Skeletal muscle cell (primary cell): ENCODE results near the gene ARSK.
A peak's percentile ranks its signal among the peaks of the same experiment; 100 is the strongest.

ENCODE experiments used
- DNase-seq: peaks from one replicate; pipeline ENCODE4 v3.0.0-alpha.2; 2010; ENCODE audit warnings: low read depth
- H3K4me3 ChIP-seq: 2 replicates; pipeline ENCODE4 v1.5.1; 2011; ENCODE audit warnings: low read depth, mild to moderate bottlenecking, control low read depth, low read length, moderate library complexity

The ARSK gene, protein sequence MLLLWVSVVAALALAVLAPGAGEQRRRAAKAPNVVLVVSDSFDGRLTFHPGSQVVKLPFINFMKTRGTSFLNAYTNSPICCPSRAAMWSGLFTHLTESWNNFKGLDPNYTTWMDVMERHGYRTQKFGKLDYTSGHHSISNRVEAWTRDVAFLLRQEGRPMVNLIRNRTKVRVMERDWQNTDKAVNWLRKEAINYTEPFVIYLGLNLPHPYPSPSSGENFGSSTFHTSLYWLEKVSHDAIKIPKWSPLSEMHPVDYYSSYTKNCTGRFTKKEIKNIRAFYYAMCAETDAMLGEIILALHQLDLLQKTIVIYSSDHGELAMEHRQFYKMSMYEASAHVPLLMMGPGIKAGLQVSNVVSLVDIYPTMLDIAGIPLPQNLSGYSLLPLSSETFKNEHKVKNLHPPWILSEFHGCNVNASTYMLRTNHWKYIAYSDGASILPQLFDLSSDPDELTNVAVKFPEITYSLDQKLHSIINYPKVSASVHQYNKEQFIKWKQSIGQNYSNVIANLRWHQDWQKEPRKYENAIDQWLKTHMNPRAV

DNA sequence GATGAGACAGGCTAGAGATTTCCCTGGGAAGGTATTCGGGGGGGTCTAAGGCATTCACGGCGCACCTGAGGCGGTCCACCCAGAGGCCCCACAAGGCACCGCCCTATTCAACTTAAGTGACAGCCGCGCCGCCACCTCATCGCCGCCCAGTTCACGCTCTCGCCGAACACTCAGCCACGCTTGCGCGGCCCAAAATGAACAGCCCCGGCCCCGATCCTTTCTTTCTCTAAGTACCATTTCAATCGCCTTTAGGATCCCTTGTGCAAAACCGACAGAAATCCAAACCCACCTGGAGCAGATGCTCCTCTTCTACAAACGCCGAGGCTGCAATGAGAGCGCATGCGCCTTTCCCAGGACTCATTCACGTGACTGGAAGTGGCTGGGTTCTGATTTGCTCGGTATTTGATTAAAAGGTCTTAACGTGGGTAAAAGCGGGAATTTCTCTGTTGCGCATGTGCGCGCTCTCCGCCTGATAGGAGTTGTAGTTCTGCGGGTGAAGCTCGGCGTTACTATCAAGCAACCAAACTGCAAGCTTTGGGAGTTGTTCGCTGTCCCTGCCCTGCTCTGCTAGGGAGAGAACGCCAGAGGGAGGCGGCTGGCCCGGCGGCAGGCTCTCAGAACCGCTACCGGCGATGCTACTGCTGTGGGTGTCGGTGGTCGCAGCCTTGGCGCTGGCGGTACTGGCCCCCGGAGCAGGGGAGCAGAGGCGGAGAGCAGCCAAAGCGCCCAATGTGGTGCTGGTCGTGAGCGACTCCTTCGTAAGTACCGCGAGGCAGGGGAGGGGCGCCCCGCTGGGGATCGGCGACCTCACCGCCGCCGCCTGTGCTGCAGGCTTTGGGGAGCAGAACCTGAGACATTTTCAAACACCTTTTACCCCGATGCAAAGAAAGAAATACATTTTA lies at the start of gene ARSK, which contains the start of gene SKIC3:
ARSK (plus strand) TSS at position 455 of the 902 bp plus-strand sequence; CDS start at position 633, 178 bp downstream.
SKIC3 (minus strand) TSS at position 331 of the 902 bp plus-strand sequence. CDS start 7,827 bp downstream, outside the sequence.
- peak; percentile 99 for DNase-seq

DNA sequence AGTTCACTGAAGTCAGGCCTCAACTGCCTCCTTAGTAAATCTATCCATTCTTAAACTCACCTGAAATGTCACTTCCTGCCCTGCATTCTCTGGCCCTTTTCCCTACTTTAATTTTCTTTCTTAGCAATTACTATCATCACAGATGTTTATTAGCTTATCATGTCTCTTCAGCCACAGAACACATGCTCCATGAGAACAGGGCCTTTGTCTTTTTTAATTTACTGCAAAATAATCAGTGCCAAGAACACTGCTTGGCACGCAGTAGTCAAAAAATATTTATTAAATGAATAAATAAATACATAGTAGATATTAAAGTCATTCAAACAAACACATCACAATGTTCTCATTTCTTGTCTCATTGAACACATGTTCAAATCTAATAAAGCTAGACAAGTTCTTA lies 46.4 kb upstream of the ARSK start:
- H3K4me3 ChIP-seq: no peak overlapping the region
- no peak for DNase-seq

More for the DNA sequence above, at the start of gene ARSK, which contains the start of gene SKIC3:
- H3K4me3 ChIP-seq: peak within 1 kb of the TSS; percentile 90

DNA sequence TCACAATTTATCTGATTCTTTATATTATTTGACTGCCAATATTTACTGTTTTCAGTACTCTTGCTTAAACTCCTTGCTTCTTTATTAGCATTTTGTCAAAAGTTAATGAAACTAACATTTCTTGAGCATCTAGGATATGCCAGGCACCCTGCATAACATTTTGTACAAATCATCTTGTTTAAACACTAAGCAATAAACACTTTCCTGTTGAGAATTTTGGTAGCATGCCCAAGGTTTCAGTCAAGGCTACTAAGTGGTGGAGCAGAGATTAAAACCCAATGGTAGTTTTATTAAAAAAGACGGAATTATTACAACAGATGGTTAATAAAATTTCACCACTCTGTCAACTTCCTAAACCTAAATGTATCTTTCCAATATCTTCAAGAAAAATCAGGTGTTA lies 43.3 kb upstream of the ARSK start:
- DNase-seq: no peak
- no peak overlapping the region for H3K4me3 ChIP-seq

DNA sequence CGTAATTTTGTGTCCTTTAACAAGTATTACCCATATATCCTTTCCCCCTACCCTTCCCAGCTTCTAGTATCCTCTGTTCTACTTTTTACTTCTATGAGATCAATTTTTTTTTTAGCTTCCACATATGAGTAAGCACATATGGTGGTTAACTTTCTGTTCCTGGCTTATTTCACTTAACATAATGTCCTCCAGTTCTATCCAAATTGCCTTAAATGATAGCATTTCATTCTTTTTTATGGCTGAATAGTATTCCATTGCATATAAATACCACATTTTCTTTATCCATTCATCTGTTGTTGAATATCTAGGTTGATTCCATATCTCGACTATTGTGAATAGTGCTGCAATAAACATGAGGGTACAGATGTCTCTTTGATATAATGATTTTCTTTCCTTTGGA lies 36.5 kb upstream of the ARSK start:
- DNase-seq: no peak
- no peak overlapping the region for H3K4me3 ChIP-seq

DNA sequence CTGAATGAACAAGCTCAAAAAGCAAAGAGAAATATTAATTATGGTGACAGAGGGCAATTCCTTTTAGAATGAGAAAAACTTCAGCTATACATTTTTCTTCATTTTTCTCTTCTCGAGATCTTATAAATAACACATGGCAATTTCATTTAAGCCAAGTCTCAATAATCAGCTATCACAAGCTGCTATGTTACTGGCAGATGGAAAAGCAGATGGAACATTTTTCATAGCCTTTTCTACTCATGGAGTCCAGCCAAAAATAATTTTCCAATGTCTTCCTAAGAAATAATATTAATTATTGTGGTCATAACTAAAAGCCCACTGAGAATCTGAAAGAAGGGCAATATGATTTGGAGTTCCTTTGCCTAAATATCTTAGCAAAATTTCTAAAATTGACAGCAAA lies 35.8 kb upstream of the ARSK start:
- no peak for DNase-seq
- H3K4me3 ChIP-seq: no peak overlapping the region

DNA sequence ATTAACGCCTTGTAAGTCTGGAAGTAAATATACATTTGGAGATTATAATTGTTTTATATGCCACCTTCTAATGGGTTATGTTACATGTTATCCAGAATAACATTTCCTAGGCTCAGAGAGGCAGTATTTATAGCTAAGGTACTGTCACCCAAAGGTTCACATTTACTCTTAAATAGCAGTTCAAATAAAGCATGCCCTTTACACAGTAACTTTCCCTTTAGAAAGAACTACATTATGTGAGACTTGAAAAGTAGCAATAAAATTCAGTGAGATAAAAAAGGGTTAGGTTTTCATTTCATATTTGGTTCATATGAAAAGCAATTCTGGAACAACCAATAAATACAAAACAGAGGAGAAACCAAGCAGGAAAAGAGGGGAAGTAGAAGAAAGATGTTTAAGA lies 35.2 kb upstream of the ARSK start:
- no peak for DNase-seq
- no peak overlapping the region for H3K4me3 ChIP-seq

DNA sequence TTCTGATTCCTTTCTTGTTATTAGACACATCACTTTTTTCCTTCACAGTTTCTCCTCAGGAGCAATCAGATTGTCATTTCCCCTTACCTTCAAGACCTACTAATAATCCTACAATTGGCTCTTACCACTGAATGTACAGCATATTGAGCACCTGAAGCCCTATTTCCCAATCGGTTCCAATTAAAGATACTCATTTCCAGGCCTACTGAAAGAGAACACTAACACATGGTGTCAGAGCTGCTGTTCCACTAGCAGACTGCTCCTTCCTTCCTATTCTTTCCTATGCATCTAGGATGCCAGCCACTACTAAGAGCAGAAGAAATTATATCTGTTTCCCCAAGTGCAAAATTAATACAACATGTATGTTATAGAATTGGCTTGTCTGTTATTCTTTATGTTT lies 34.7 kb upstream of the ARSK start:
- H3K4me3 ChIP-seq: no peak overlapping the region

DNA sequence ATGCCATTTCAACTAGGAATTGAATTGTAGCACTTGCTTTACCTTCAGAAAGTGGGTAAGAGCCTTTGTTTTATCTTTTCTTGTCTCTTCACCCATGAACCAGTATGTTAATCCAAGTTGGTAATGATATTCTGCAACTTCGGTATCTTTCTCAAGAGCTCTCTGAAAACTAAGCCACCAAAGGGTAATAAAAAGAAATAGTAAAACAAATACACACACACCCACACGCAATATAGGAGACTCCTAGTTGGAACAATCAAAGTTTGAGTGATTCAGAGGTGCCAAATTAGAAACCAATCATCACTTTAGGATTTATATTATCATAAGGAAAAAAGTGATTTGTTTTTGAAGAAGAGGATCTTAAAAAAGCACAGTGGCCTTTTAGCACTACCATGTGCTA lies 30.5 kb upstream of the ARSK start:
- DNase-seq: no peak
- no peak overlapping the region for H3K4me3 ChIP-seq

More for the DNA sequence above, 34.7 kb upstream of the ARSK start:
- no peak for DNase-seq

DNA sequence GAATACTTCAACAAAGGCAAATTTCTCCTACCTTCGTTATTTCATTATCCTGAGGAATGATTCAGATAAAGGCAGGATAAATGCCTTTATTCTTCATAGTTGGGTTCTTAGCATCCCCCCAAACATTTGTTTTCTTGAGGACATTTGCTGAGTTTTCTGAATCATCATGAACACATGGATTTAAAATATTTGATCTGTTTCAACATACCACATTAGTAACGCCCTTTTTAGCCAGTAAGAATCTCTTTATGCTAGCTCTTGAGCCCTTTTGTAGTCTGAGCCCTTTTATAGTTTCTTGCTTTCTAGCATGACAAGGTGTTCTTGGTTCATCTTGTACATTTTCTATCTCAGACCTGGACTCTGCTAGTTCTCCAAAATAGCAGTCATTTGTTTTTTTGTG lies 28.0 kb upstream of the ARSK start:
- H3K4me3 ChIP-seq: no peak overlapping the region
- no peak for DNase-seq

DNA sequence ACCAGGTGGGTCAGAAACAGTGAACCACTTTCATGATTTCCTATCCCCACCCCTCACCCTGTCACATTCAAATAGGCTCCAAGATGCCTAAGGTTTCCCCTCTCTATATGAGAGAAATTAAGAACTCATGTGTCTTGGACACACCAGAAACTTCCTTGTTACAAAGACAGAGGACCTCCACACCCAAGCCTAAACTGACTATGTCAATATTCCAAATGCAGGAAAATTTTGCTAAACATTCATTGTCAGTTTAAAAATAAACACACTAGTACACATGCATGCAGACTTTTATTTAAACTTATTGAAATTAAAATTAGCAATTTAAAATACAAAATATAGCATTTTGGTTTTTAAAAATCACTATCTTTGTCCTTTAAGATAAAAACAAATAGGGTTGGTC lies 26.3 kb upstream of the ARSK start:
- no peak for DNase-seq
- no peak overlapping the region for H3K4me3 ChIP-seq

DNA sequence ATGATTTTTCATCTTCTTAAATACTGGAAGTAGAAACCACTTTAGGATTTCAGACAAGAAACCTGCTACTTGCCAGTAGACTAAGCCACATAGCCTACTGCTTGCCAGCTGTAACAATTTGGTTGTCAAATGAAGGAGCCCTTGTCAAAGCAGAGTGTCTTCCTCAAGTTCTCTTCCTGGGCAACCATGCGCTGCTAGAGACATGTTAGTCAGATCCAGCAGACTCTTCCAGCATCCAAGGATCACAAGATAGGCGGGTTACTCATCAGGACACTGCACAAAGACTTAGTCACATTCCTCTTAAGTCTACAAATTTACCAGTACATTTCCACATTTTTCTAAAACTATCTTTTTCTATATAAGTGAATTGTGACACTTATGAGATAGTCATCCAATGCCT lies 24.5 kb upstream of the ARSK start:
- no peak overlapping the region for H3K4me3 ChIP-seq
- peak; percentile 70 for DNase-seq

DNA sequence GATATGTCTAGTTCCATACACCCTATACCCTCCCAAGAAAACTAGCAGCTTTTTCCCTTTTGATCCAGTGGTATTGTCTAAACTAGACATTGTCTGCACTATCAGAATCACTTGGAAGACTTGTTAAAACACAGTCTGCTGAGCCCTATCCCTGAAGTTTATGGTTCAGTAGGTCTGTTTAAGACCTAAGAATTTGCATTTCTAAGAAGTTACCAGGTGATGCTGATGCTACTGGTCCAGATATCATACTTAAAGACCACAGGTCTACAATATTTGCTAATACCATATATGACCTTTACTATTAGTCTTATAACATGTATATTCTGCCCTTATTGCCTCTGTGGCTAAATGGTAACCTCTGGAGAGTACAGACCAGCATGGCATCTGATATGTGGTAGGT lies 23.4 kb upstream of the ARSK start:
- no peak for DNase-seq
- H3K4me3 ChIP-seq: no peak overlapping the region

DNA sequence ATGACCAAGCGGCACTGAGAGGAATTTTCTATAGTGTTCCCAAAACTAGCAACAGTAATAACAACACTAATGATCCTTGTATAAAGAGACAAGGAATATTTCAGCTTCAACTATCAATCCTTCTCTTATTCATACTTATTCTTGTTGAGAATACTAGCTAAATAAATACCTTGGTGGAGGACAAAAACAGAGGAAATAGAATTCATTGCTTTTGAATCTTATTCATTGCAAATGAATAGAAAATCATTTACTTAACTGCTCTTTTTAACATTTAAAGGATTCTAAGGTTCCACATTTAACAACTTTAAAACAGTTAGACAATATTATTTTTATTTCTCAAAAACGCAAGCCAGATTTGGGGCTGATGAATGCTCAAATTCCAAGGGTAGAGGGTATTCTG lies 22.5 kb upstream of the ARSK start:
- no peak overlapping the region for H3K4me3 ChIP-seq
- DNase-seq: no peak

DNA sequence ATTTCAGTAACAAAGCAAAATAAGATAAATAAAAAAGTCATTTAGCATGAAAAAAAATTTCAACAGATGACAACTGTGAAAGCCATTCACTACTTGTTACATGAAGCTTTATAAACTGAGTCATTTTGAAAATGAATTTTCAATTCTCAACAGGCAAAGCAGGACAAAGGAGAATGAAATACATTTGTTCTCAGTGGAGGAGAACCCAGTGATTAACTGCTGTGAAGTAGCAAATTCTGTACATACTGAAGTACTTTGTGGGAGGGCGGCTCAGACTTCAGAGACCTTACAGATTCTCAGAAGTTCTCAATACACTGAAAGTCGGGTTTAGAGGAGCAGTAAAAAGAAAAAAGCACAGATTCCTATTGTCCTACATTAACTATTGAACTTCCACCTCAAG lies 21.8 kb upstream of the ARSK start:
- DNase-seq: no peak
- H3K4me3 ChIP-seq: no peak overlapping the region

DNA sequence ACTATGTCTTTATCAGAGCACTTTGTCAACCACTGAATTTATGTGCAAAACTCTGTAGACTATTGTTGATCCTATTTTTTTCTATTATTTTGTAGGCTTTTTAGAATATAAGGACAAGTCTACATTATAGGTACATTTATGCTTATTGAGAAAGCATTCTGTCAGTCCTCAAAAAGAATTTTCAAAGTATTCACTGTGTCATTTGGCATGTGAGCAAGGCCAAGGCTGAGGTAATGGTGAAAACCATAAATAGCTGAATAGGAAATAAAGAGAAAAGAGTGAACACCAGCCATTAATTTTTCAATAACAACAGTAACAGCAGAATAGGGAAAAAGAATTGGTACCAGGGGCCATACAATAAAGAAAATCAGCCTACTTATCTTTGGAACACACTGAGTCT lies 21.1 kb upstream of the ARSK start:
- no peak for DNase-seq
- no peak overlapping the region for H3K4me3 ChIP-seq

DNA sequence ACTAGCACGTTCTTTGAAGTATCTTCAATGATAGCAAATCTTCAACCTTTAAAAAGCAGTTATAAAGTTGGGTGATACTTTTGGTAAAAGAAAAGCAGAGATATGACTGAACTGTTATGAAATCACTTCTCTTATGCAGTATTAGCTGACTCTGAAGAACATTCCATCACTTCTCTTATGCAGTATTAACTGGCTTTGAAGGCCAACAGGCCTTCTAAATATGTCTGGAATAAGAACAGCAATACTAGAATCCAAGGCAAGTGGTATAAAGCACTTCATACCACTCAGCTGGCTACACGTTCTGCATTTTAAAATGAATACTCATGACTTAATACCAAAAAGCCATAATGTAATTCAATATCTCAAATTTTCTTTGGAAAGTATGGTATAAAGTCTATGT lies 17.4 kb upstream of the ARSK start:
- no peak for DNase-seq
- H3K4me3 ChIP-seq: no peak overlapping the region

DNA sequence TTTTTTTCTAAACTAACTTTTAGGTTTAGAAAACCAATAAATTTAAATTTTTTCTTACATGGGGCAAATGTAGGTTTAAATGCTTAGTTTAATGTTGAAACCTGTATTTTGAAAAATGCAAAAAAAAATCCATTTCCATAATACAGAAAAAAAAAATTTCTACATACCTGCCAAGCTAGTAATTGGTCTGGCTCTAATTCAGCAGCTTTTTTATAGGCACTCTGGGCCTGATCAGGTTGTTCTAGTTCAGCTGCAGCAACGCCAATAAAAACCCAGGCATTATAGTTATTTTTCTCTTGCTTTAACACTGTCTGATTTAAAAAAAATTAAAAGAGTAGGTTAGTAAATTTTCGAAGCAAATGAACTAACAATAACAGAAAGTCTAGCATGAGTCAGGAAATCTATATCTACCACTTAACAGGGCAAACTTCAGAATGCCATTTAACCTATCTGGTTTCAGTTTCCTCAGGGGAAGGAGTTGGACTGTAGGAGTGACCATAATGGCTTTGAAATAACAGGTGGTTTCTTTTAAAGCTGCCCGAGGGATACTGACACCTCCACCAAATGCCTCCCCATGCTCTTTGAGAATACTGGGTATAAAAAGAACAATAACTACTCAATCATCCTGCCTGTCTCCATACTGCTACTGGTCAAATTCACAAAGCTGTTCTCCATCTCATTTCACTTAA lies 11.7 kb upstream of the ARSK start:
- no peak overlapping the region for H3K4me3 ChIP-seq
- no peak for DNase-seq

DNA sequence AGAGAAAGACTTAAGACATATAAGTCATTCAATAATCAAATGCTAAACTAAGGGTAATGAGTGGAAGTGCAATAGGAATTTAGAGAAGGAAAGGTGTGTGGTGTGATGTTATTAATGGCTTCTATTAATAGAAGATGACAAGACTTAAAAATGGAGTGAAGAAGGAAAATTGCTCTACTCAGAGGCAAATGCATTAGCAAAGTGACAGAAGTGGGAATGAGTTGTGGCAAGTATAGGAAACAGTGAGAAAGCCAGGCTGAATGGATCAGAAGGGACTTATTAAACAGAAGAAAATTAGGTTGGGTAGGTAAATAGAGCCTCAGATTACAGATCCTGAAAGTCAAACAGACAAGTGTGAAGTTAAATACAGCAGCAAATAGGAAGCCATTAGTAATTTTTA lies 5.9 kb upstream of the ARSK start:
- no peak overlapping the region for H3K4me3 ChIP-seq
- no peak for DNase-seq

DNA sequence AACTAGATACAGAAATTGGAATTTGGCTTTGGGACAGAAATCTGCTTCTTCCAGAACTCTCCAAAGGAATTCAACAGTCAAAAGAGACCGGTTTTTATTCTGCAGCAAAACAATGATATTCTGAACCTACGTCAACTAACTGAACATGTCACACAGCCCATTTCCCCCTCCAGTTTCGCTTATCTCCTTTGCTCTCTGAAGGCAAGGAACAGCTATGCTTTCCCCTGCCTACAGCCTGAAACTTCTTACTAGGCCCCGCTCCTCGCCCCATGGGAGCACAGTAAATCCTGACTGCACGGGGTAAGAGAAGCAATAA lies 612 bp upstream of the ARSK start:
- DNase-seq: no peak
- peak overlapping the region; percentile 90 for H3K4me3 ChIP-seq

DNA sequence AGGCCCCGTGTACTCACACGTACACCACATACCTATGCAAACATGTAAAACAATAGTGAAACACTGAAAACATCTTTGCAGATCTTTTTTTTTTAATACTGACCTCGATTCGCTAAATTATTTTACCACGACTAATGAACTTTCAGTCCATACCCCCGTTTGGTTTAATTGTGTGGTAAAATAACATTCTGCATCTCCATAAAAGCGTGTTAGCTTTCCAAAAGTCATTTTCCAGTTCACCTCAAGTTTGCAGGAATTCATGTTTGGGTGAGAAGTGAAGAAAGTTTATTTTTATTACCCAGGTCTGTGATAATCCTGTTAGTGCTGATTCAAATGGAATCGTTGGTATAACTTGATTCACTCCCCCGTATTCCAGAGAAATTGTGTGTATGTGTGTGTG lies 652 bp downstream of the ARSK start:
- no peak for DNase-seq
- H3K4me3 ChIP-seq: peak overlapping the region; percentile 90
